Thyroid gland (tissue), 4 donors: ENCODE data around the gene CCNK.

Experiments
- POLR2A ChIP-seq, 2 donors: fragments of 450-650 bp; IDR thresholded peaks; one replicate each; pipeline ENCODE4 v1.6.1; 2017; ENCODE audit warnings: antibody characterized with exemption in 2 of 2, mild to moderate bottlenecking in 2 of 2, moderate library complexity in 1 of 2
- TF ChIP-seq, protein P1 (sequence below), 6 experiments: fragments of 200-600 bp in 3 of 6; fragments of 450-650 bp in 3 of 6; sonication (generic) in 3 of 6; IDR thresholded peaks; one replicate each; pipeline ENCODE4 v1.5.1; 2016 to 2019; ENCODE audit warnings: antibody characterized with exemption in 6 of 6, mild to moderate bottlenecking in 2 of 6, inconsistent platforms in 1 of 6, moderate library complexity in 1 of 6

DNA sequence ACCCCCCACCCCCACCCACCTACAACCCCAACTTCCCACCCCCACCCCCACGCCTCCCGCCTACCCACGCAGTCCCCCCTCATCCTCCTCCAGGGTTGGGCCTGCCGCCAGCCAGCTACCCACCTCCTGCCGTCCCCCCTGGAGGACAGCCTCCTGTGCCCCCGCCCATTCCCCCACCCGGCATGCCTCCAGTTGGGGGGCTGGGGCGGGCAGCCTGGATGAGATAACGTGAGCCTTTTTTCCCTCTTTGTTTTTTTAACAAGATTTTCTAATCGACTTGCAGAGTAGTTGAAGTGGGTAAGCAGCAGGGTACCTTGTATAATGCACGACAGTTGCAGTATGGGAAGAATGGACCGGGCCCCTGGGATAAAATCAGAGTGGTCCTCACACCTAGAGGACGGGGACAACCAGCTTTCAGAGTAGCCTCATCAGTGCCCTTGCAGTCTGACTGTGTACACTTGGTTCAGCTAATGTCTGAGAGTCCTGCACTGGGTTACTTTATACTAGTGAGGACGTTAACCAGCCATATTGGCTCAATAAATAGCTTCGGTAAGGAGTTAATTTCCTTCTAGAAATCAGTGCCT, 29.4 kb downstream of the CCNK start:
- TF ChIP-seq, protein P1, sequence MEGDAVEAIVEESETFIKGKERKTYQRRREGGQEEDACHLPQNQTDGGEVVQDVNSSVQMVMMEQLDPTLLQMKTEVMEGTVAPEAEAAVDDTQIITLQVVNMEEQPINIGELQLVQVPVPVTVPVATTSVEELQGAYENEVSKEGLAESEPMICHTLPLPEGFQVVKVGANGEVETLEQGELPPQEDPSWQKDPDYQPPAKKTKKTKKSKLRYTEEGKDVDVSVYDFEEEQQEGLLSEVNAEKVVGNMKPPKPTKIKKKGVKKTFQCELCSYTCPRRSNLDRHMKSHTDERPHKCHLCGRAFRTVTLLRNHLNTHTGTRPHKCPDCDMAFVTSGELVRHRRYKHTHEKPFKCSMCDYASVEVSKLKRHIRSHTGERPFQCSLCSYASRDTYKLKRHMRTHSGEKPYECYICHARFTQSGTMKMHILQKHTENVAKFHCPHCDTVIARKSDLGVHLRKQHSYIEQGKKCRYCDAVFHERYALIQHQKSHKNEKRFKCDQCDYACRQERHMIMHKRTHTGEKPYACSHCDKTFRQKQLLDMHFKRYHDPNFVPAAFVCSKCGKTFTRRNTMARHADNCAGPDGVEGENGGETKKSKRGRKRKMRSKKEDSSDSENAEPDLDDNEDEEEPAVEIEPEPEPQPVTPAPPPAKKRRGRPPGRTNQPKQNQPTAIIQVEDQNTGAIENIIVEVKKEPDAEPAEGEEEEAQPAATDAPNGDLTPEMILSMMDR (IDR thresholded peaks at IDR 0.05) = no peak
- no peak for TF ChIP-seq POLR2A (IDR thresholded peaks at IDR 0.05)
